Smooth muscle cell (in vitro differentiated cells): ENCODE measurements around the gene TBC1D16. TPM values are rescaled to one million over a fixed set of nuclear protein-coding genes. Genes with fewer than 3 reads are reported as not detected.

Source experiments
- DNase-seq: peaks from one replicate; lab custom pipeline; 2025; ENCODE audit not compliant: unreplicated experiment; lab: John Stamatoyannopoulos, UW
- H2AFZ ChIP-seq: fragments of 200-600 bp; sonication (generic); 2 replicates; pipeline ENCODE4 v1.6.0; 2016; ENCODE audit warnings: antibody characterized with exemption, low read depth, mild to moderate bottlenecking
- H3F3A ChIP-seq: fragments of 200-600 bp; sonication (generic); 2 replicates; pipeline ENCODE4 v1.6.0; 2017; ENCODE audit warnings: antibody characterized with exemption, low read depth
- H3K27ac ChIP-seq: fragments of 200-600 bp; sonication (generic); 2 replicates; pipeline ENCODE4 v1.5.1; 2016; ENCODE audit warnings: low read depth, mild to moderate bottlenecking
- H3K27me3 ChIP-seq: fragments of 200-600 bp; sonication (generic); 2 replicates; pipeline ENCODE4 v1.6.1; 2016; ENCODE audit warnings: low read depth, mild to moderate bottlenecking
- H3K36me3 ChIP-seq: fragments of 200-600 bp; sonication (generic); 2 replicates; pipeline ENCODE4 v1.5.1; 2016; ENCODE audit warnings: low read depth
- H3K4me1 ChIP-seq: fragments of 200-600 bp; sonication (generic); 2 replicates; pipeline ENCODE4 v1.5.1; 2016; ENCODE audit warnings: low read depth
- H3K4me2 ChIP-seq: fragments of 200-600 bp; sonication (generic); 2 replicates; pipeline ENCODE4 v1.6.0; 2016; ENCODE audit warnings: mild to moderate bottlenecking
- H3K4me3 ChIP-seq: fragments of 200-600 bp; sonication (generic); 2 replicates; pipeline ENCODE4 v1.5.1; 2016; ENCODE audit warnings: mild to moderate bottlenecking
- H3K79me2 ChIP-seq: fragments of 200-600 bp; sonication (generic); 2 replicates; pipeline ENCODE4 v1.6.0; 2016; ENCODE audit warnings: low read depth, mild to moderate bottlenecking
- H3K9ac ChIP-seq: fragments of 200-600 bp; sonication (generic); 2 replicates; pipeline ENCODE4 v1.6.0; 2016; ENCODE audit warnings: low read depth
- H3K9me3 ChIP-seq: fragments of 200-600 bp; sonication (generic); replicated peaks from 2 replicates; pipeline ENCODE4 v1.5.1; 2016; ENCODE audit warnings: low read depth
- H4K20me1 ChIP-seq: fragments of 200-600 bp; sonication (generic); 2 replicates; pipeline ENCODE4 v1.6.0; 2016; ENCODE audit warnings: low read depth
- CTCF ChIP-seq: fragments of 200-600 bp; sonication (generic); IDR thresholded peaks from 2 replicates; pipeline ENCODE4 v1.5.1; 2017; ENCODE audit warnings: borderline replicate concordance, mild to moderate bottlenecking, antibody characterized with exemption; ENCODE audit not compliant: insufficient read depth, poor library complexity, severe bottlenecking
- WGBS: methylation state at CpG from one replicate; pipeline ENCODE4 v1.1.7; 2016; ENCODE audit warnings: low lambda C conversion rate; 5-methylcytosine and 5-hydroxymethylcytosine counted together
- polyA plus RNA-seq: library from polyadenylated mRNA; unstranded; fragments of >200 nt; fragmentation: Nextera tagmentation; extraction: Ambion mirVana; gene quantifications from 2 replicates; pipeline ENCODE4 v1.2.1, GENCODE V29; 2016
- total RNA-seq: library from RNA; depleted of rRNA; stranded (reverse); fragments of >200 nt; gene quantifications from 2 replicates; pipeline ENCODE4 v1.2.3, GENCODE V29; 2014

TBC1D16 gene
- total and polyA plus RNA-seq, 2 experiments from 2014 or later: 17.4 to 24.6 TPM

- Histone ChIP-seq H3K36me3 (no peaks in the 10 kb centered on the region), H3F3A (no peaks in the 10 kb centered on the region), H2AFZ (no peak overlapping the region), H3K9ac (no peak overlapping the region), H3K9me3 (no peaks in the 10 kb centered on the region), H3K27me3 (no peaks in the 10 kb centered on the region), H3K79me2 (peaks cover 3% of the 10 kb centered on the region), H3K4me3 (no peak overlapping the region), H3K4me2 (no peak overlapping the region), H3K4me1 (no peaks in the 10 kb centered on the region), H4K20me1 (peaks cover 61% of the 10 kb centered on the region), H3K27ac (no peak overlapping the region)
- TF ChIP-seq CTCF: no peak
- no peak for DNase-seq
- 96% methylated on average over 15 of the region's 15 CpGs for WGBS
Observed at GRCh38 chr17:80003969-80004368, 31.7 kb downstream of the TBC1D16 start.

GRCh38 chr17:80002690-80003490, 32.8 kb downstream of the TBC1D16 start:
- H3K9ac ChIP-seq: no peak overlapping the region
- H3K9me3 ChIP-seq: no peaks in the 10 kb centered on the region
- no peak overlapping the region for H2AFZ ChIP-seq
- no peak for TF ChIP-seq CTCF
- no peak overlapping the region for H3K27ac ChIP-seq
- peaks cover 3% of the 10 kb centered on the region for H3K79me2 ChIP-seq
- H3K4me2 ChIP-seq: no peak overlapping the region
- no peaks in the 10 kb centered on the region for H3K27me3 ChIP-seq
- no peak overlapping the region for H3K4me3 ChIP-seq
- H4K20me1 ChIP-seq: peaks cover 50% of the 10 kb centered on the region
- no peak for DNase-seq
- H3K4me1 ChIP-seq: no peaks in the 10 kb centered on the region
- 97% methylated on average over 30 of the region's 30 CpGs for WGBS
- H3K36me3 ChIP-seq: no peaks in the 10 kb centered on the region
- H3F3A ChIP-seq: no peaks in the 10 kb centered on the region

GRCh38 chr17:80002070-80002641, 33.5 kb downstream of the TBC1D16 start:
- Histone ChIP-seq H3K9me3 (no peaks in the 10 kb centered on the region), H3F3A (no peaks in the 10 kb centered on the region), H3K4me2 (no peak overlapping the region), H4K20me1 (peaks cover 47% of the 10 kb centered on the region), H3K27ac (no peak overlapping the region), H3K79me2 (peaks cover 3% of the 10 kb centered on the region), H3K27me3 (no peaks in the 10 kb centered on the region), H3K4me1 (no peaks in the 10 kb centered on the region), H3K9ac (no peak overlapping the region), H3K4me3 (no peak overlapping the region), H3K36me3 (no peaks in the 10 kb centered on the region), H2AFZ (no peak overlapping the region)
- DNase-seq: no peak
- TF ChIP-seq CTCF: no peak
- WGBS: 96% methylated on average over 26 of the region's 26 CpGs
